Stimulated activated CD4-positive, alpha-beta T cell treated with anti-CD3 and anti-CD28 coated beads, Interleukin-4, amount 100 ng/mL, for 24 hours (primary cell): Measurements from ENCODE around the gene KLF7.

Experiments used
- DNase-seq: peaks from one replicate; pipeline ENCODE4 v3.0.0-alpha.2; 2020

The KLF7 gene

GRCh38 chr2:207165121-207166038, at the start of gene KLF7:
TSS of gene KLF7 (minus strand) at chr2:207165948. CDS start at chr2:207165568, 380 bp downstream.
- DNase-seq, result peak; percentile 74

- no peak for DNase-seq
Observed at GRCh38 chr2:207215308-207215707, 49.6 kb upstream of the KLF7 start.

GRCh38 chr2:207214446-207214845, 48.7 kb upstream of the KLF7 start:
- DNase-seq, result no peak

- DNase-seq, result no peak
Observed at GRCh38 chr2:207206011-207206410, 40.3 kb upstream of the KLF7 start.

GRCh38 chr2:207205173-207205957, 39.6 kb upstream of the KLF7 start:
- no peak for DNase-seq

GRCh38 chr2:207203056-207203455, 37.3 kb upstream of the KLF7 start:
- DNase-seq, result no peak

- DNase-seq, result no peak
Observed at GRCh38 chr2:207202645-207203044, 36.9 kb upstream of the KLF7 start.

- no peak for DNase-seq
Observed at GRCh38 chr2:207201416-207201815, 35.7 kb upstream of the KLF7 start.

GRCh38 chr2:207200136-207200535, 34.4 kb upstream of the KLF7 start:
- DNase-seq, result no peak

GRCh38 chr2:207194028-207194427, 28.3 kb upstream of the KLF7 start:
- no peak for DNase-seq

- no peak for DNase-seq
Observed at GRCh38 chr2:207188626-207189419, 23.1 kb upstream of the KLF7 start.

GRCh38 chr2:207185372-207185771, 19.6 kb upstream of the KLF7 start:
- DNase-seq, result no peak

- DNase-seq, result no peak
Observed at GRCh38 chr2:207184768-207185167, 19.0 kb upstream of the KLF7 start.

- no peak for DNase-seq
Observed at GRCh38 chr2:207184348-207184747, 18.6 kb upstream of the KLF7 start.

- no peak for DNase-seq
Observed at GRCh38 chr2:207183506-207183905, 17.8 kb upstream of the KLF7 start.

- no peak for DNase-seq
Observed at GRCh38 chr2:207182911-207183310, 17.2 kb upstream of the KLF7 start.

- no peak for DNase-seq
Observed at GRCh38 chr2:207181526-207182274, 16.0 kb upstream of the KLF7 start.

- DNase-seq, result no peak
Observed at GRCh38 chr2:207180741-207181140, 15.0 kb upstream of the KLF7 start.

- no peak for DNase-seq
Observed at GRCh38 chr2:207176247-207176646, 10.5 kb upstream of the KLF7 start.

- DNase-seq, result no peak
Observed at GRCh38 chr2:207173641-207174040, 7.9 kb upstream of the KLF7 start.

- DNase-seq, result peak; percentile 34
Observed at GRCh38 chr2:207167099-207167923, 1.6 kb upstream of the KLF7 start.
